ENCODE measurements around the gene B4GALNT4.
"Not testable (repeated sequence)": the region's sequence is repeated elsewhere in the genome, so short reads cannot be mapped to it uniquely, and the experiment has no call there.

The B4GALNT4 gene

GRCh38 chr11:358129-358800, 11.0 kb upstream of the B4GALNT4 start:
- no peak for DNase-seq (ENCODE audit: low read depth)

- DNase-seq (ENCODE audit: low read depth) = no peak
Observed at GRCh38 chr11:359181-359714, 10.1 kb upstream of the B4GALNT4 start.

- DNase-seq (ENCODE audit: low read depth) = no peak
Observed at GRCh38 chr11:360326-361280, 8.7 kb upstream of the B4GALNT4 start.

- DNase-seq (ENCODE audit: low read depth) = no peak
Observed at GRCh38 chr11:362642-363442, 6.5 kb upstream of the B4GALNT4 start.

GRCh38 chr11:363443-363805, 5.9 kb upstream of the B4GALNT4 start:
- DNase-seq (ENCODE audit: low read depth) = not testable (repeated sequence)

- DNase-seq (ENCODE audit: low read depth) = peak; percentile 55
Observed at GRCh38 chr11:363948-364761, 5.1 kb upstream of the B4GALNT4 start.

- DNase-seq (ENCODE audit: low read depth) = no peak
Observed at GRCh38 chr11:364991-365725, 4.1 kb upstream of the B4GALNT4 start.

- no peak for DNase-seq (ENCODE audit: low read depth)
Observed at GRCh38 chr11:365831-366230, 3.5 kb upstream of the B4GALNT4 start.

- no peak for DNase-seq (ENCODE audit: low read depth)
Observed at GRCh38 chr11:367956-368413, 1.3 kb upstream of the B4GALNT4 start.

GRCh38 chr11:368414-369335, 624 bp upstream of the B4GALNT4 start:
- no peak for DNase-seq (ENCODE audit: low read depth)

GRCh38 chr11:370070-370941, 1.0 kb downstream of the B4GALNT4 start:
- DNase-seq (ENCODE audit: low read depth) = no peak

GRCh38 chr11:371051-371450, 1.8 kb downstream of the B4GALNT4 start:
- DNase-seq (ENCODE audit: low read depth) = no peak

GRCh38 chr11:371716-372590, 2.7 kb downstream of the B4GALNT4 start:
- DNase-seq (ENCODE audit: low read depth) = no peak

GRCh38 chr11:372809-373715, 3.8 kb downstream of the B4GALNT4 start:
- no peak for DNase-seq (ENCODE audit: low read depth)

GRCh38 chr11:373716-374551, 4.6 kb downstream of the B4GALNT4 start:
- no peak for DNase-seq (ENCODE audit: low read depth)

Measured in activated T-cell treated with anti-CD3 and anti-CD28 coated beads for 1 hour (primary cell).